Keratinocyte (primary cell): Measurements from ENCODE around the gene ANKRD33. TPM values are rescaled to one million over a fixed set of nuclear protein-coding genes. Genes with fewer than 3 reads are reported as not detected.

ENCODE experiments used
- DNase-seq: peaks from one replicate; pipeline ENCODE4 v3.0.0-alpha.2; 2011; ENCODE audit warnings: low read depth, missing footprints, low spot score
- FAIRE-seq: peaks from 2 replicates; lab custom pipeline; 2011; peaks lifted over from hg19 to GRCh38; lab: Jason Lieb, UNC
- H2AFZ ChIP-seq: 2 replicates; pipeline ENCODE4 v1.6.0; 2012; ENCODE audit warnings: low read length, control low read depth, inconsistent platforms; ENCODE audit not compliant: control insufficient read depth
- H3K27ac ChIP-seq: 2 replicates; pipeline ENCODE4 v1.5.1; 2011; ENCODE audit warnings: low read length; ENCODE audit not compliant: control insufficient read depth, insufficient read depth
- H3K27me3 ChIP-seq: 3 replicates; pipeline ENCODE4 v1.6.0; 2011; ENCODE audit warnings: low read length; ENCODE audit not compliant: control insufficient read depth, insufficient read depth; ENCODE audit errors: extremely low read depth
- H3K36me3 ChIP-seq, 2 experiments: 2 replicates in 1 of 2; 3 replicates in 1 of 2; pipeline ENCODE4 v1.5.1; 2011; ENCODE audit warnings: low read length in 2 of 2, mild to moderate bottlenecking in 1 of 2; ENCODE audit not compliant: control insufficient read depth in 2 of 2, insufficient read depth in 2 of 2; ENCODE audit errors: extremely low read depth in 1 of 2
- H3K4me1 ChIP-seq: 3 replicates; pipeline ENCODE4 v1.5.1; 2011; ENCODE audit warnings: low read length; ENCODE audit not compliant: control insufficient read depth, insufficient read depth; ENCODE audit errors: extremely low read depth
- H3K4me2 ChIP-seq: 3 replicates; pipeline ENCODE4 v1.6.0; 2011; ENCODE audit warnings: low read depth, low read length; ENCODE audit not compliant: control insufficient read depth, insufficient read depth; ENCODE audit errors: extremely low read depth
- H3K4me3 ChIP-seq, 3 experiments: fragments of 200-600 bp in 1 of 3; sonication (generic) in 1 of 3; 2 replicates in 2 of 3; 3 replicates in 1 of 3; pipeline ENCODE4 v1.5.1; 2011 to 2016; ENCODE audit warnings: low read length in 3 of 3, mild to moderate bottlenecking in 3 of 3, control low read depth in 2 of 3, inconsistent platforms in 1 of 3, low read depth in 1 of 3, mixed read lengths in 1 of 3, mixed run types in 1 of 3, moderate library complexity in 1 of 3; ENCODE audit not compliant: control insufficient read depth in 2 of 3, insufficient read depth in 2 of 3; ENCODE audit errors: extremely low read depth in 1 of 3
- H3K79me2 ChIP-seq: 2 replicates; pipeline ENCODE4 v1.6.0; 2012; ENCODE audit warnings: low read length; ENCODE audit not compliant: control insufficient read depth, insufficient read depth
- H3K9ac ChIP-seq: 3 replicates; pipeline ENCODE4 v1.6.0; 2011; ENCODE audit warnings: low read length; ENCODE audit not compliant: control insufficient read depth, insufficient read depth; ENCODE audit errors: extremely low read depth
- H3K9me1 ChIP-seq: 3 replicates; pipeline ENCODE4 v1.6.0; 2011; ENCODE audit warnings: low read length; ENCODE audit not compliant: control insufficient read depth, insufficient read depth; ENCODE audit errors: extremely low read depth
- H3K9me3 ChIP-seq: 2 replicates; pipeline ENCODE4 v1.5.1; 2012; ENCODE audit warnings: low read depth, low read length; ENCODE audit not compliant: control insufficient read depth
- H4K20me1 ChIP-seq: 3 replicates; pipeline ENCODE4 v1.6.0; 2011; ENCODE audit warnings: low read length; ENCODE audit not compliant: control insufficient read depth, insufficient read depth; ENCODE audit errors: extremely low read depth
- EZH2 ChIP-seq: IDR thresholded peaks from one replicate; pipeline ENCODE4 v1.6.1; 2012; ENCODE audit warnings: inconsistent platforms, mild to moderate bottlenecking, low read length, moderate library complexity
- dilution Hi-C: fragments of 300-500 bp; cut with MboI; formaldehyde crosslinking; loops from one replicate; pipeline ENCODE4 v1.7.0; 2020; ENCODE audit warnings: low sequenced_read_pairs; ENCODE audit not compliant: extremely low pct_ligation_motif_present
- polyA plus RNA-seq, 5 experiments: library from polyadenylated mRNA; depleted of rRNA in 3 of 5; stranded (reverse) in 3 of 5; stranded (forward) in 1 of 5; unstranded in 1 of 5; fragments of >200 nt; gene quantifications; 1 replicate in 1 of 5; 2 replicates in 3 of 5; 3 replicates in 1 of 5; pipeline versions ENCODE4 v1.2.1 to v1.2.3, GENCODE V29; 2011 to 2012; ENCODE audit warnings: missing spikeins in 2 of 5, low read depth in 1 of 5, low replicate concordance in 1 of 5
- TF ChIP-seq, protein P1 (sequence below), 3 experiments: IDR thresholded peaks in 1 of 3; conservative IDR thresholded peaks in 1 of 3; optimal IDR thresholded peaks in 1 of 3; 2 replicates in 2 of 3; 3 replicates in 1 of 3; pipeline versions ENCODE3 to v1.5.1; 2011; ENCODE audit warnings: low read length in 3 of 3, mild to moderate bottlenecking in 3 of 3, moderate library complexity in 2 of 3, control low read depth in 1 of 3, inconsistent platforms in 1 of 3; ENCODE audit not compliant: insufficient read depth in 2 of 3; ENCODE audit errors: extremely low read depth in 1 of 3

ANKRD33 gene
- polyA plus RNA-seq, 1 donor (not counting 4 experiments of a cell fraction or from before 2014, with no cell fraction given) = not detected

DNA sequence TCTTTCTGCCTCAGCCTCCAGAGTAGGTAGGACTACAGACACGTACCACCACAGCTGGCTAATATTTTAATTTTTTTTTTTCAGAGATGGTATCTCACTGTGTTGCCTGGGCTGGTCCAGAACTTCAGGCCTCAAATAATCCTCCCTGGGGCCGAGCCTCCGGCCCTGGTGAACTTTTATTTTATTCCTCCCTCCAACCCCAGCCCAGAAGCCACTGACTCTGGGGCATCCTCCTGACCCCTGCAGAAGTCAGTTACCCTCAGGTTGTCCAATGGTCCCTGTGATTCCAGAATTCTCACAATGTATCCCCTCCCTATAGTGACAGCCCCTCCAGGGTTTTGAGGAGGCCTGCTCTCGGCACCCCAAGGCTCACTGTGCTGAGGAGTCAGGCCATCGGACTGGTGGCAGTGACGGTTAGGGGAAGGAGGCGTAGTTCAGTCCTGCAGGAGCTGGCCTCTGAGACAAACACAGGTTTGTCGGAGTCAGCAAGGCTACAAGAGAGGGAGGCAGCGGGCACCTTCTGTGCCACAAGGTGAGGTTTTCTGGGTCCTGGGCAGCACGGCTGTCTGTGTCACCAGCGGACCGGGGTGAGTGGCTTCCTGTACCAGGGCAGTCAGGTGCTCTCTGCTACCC is 20.0 kb upstream of the ANKRD33 start:
- FAIRE-seq = no peak
- H4K20me1 ChIP-seq = no peaks in the 10 kb centered on the region
- no peak overlapping the region for H3K9ac ChIP-seq
- H3K4me1 ChIP-seq = no peaks in the 10 kb centered on the region
- H3K9me1 ChIP-seq = no peaks in the 10 kb centered on the region
- no peaks in the 10 kb centered on the region for H3K36me3 ChIP-seq
- DNase-seq = no peak
- H3K27ac ChIP-seq = no peak overlapping the region
- peaks cover 72% of the 10 kb centered on the region for H3K27me3 ChIP-seq
- no peaks in the 10 kb centered on the region for H3K9me3 ChIP-seq
- no peaks in the 10 kb centered on the region for H3K79me2 ChIP-seq
- H3K4me3 ChIP-seq = no peak overlapping the region
- dilution Hi-C loops = no loop called here
- H3K4me2 ChIP-seq = no peak overlapping the region
- TF ChIP-seq, protein P1, sequence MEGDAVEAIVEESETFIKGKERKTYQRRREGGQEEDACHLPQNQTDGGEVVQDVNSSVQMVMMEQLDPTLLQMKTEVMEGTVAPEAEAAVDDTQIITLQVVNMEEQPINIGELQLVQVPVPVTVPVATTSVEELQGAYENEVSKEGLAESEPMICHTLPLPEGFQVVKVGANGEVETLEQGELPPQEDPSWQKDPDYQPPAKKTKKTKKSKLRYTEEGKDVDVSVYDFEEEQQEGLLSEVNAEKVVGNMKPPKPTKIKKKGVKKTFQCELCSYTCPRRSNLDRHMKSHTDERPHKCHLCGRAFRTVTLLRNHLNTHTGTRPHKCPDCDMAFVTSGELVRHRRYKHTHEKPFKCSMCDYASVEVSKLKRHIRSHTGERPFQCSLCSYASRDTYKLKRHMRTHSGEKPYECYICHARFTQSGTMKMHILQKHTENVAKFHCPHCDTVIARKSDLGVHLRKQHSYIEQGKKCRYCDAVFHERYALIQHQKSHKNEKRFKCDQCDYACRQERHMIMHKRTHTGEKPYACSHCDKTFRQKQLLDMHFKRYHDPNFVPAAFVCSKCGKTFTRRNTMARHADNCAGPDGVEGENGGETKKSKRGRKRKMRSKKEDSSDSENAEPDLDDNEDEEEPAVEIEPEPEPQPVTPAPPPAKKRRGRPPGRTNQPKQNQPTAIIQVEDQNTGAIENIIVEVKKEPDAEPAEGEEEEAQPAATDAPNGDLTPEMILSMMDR (optimal IDR thresholded peaks at IDR 0.05 in 1 of 3, IDR thresholded peaks at IDR 0.05 in 1 of 3, conservative IDR thresholded peaks at IDR 0.05 in 1 of 3; ENCODE audit: extremely low read depth in 1 of 3, insufficient read depth in 2 of 3, low read length in 3 of 3) = no peak
- no peak for TF ChIP-seq EZH2
- no peak overlapping the region for H2AFZ ChIP-seq

DNA sequence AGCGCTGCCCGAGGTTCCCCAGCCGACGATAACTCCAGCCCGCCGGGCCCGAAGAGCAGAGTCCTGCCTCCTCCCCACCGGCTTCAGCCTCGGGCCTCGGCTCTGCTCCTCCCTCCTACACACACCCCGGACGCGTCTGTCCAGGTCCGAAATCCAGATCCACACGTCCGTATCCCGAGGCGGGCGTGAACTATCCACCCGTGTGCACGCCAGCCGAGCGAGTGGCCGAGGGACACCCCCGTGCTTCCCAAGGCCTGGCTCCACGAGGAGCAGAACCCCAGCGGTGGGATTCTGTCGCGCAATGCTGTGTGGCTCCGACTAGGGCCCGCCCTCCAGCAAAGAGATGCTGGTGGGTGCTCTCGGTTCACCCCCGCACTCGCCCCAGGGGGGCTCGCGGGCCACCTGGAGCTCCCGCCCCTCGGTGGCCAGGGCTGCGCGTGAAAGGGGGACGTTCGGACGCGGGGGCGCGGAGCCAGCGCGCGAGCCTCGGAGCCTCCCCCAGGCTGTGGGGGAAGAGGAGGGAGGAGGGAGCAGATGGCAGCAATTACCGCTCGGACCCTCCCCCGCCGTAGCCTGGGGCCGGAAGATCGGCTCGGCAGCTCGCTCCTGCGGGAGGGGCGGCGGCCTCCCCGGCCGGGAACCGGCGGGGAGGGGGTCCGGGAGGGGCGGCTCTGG is 18.9 kb upstream of the ANKRD33 start:
- peak; percentile 82 for TF ChIP-seq EZH2
- TF ChIP-seq, protein P1 (optimal IDR thresholded peaks at IDR 0.05 in 1 of 3, IDR thresholded peaks at IDR 0.05 in 1 of 3, conservative IDR thresholded peaks at IDR 0.05 in 1 of 3; ENCODE audit: extremely low read depth in 1 of 3, insufficient read depth in 2 of 3, low read length in 3 of 3) = no peak
- Histone ChIP-seq H3K27ac (no peak overlapping the region), H3K9me1 (no peaks in the 10 kb centered on the region), H2AFZ (peak overlapping the region; percentile 42), H3K9ac (no peak overlapping the region), H3K4me2 (peak overlapping the region; percentile 40), H3K9me3 (no peaks in the 10 kb centered on the region), H3K36me3 (no peaks in the 10 kb centered on the region), H3K79me2 (no peaks in the 10 kb centered on the region), H3K4me3 (no peak overlapping the region), H3K4me1 (no peaks in the 10 kb centered on the region), H3K27me3 (peaks cover 62% of the 10 kb centered on the region), H4K20me1 (no peaks in the 10 kb centered on the region)
- DNase-seq (no peak), FAIRE-seq (no peak)
- dilution Hi-C loops = no loop called here
